ENCODE results near the gene ZBTB7C. TPM values are rescaled to one million over a fixed set of nuclear protein-coding genes. Genes with fewer than 3 reads are reported as not detected.

Gene ZBTB7C
- total and polyA plus RNA-seq, 8 donors: 3.0 to 47.8 (median 19.3) TPM

DNA sequence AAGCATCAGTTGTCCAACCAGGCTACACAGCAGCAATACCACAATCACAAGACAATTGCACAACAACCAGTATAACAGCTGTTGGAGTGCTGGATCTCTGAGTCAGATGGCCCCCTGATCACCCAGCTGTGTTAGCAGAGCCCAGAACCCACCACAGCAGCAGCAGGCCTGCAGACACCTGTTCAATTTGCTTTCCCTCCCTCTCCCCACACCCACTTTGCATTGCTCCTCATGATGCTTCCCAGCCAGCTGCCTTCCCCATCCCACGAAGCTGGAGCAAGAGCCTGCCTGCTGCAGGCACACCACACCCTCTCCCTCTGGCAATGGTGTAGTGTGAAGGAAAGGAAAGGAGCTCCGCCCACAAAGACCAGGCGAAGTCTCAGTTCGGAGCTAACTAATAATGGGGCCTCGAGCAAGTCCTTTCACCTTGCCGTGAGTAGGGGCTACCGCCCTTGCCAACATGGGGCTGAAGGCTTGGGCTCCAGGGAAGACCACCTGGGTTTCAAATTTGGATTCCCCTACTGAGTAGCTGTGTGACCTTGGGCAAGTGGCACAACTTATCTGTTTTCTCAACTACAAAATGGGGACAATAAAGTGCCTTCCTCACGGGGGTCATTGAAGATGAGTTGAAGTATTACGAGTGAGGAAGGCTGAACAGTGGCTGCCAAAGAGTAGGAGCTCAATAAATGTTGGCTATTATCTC lies 19.4 kb upstream of the ZBTB7C start:
- peaks cover 0 to 28% (median 0%) of the 10 kb centered on the region in 3 donors for H3K27me3 ChIP-seq
- intact Hi-C loops (cut with DNase I; ENCODE audit: low total_unique reads): no loop called here
- no peak for DNase-seq
- H3K36me3 ChIP-seq: no peaks in the 10 kb centered on the region
- TF ChIP-seq POLR2AphosphoS5 (IDR thresholded peaks at IDR 0.05) (no peak), POLR2A (IDR thresholded peaks at IDR 0.05) (no peak), EP300 (IDR thresholded peaks at IDR 0.05) (no peak)
- TF ChIP-seq, protein P1, sequence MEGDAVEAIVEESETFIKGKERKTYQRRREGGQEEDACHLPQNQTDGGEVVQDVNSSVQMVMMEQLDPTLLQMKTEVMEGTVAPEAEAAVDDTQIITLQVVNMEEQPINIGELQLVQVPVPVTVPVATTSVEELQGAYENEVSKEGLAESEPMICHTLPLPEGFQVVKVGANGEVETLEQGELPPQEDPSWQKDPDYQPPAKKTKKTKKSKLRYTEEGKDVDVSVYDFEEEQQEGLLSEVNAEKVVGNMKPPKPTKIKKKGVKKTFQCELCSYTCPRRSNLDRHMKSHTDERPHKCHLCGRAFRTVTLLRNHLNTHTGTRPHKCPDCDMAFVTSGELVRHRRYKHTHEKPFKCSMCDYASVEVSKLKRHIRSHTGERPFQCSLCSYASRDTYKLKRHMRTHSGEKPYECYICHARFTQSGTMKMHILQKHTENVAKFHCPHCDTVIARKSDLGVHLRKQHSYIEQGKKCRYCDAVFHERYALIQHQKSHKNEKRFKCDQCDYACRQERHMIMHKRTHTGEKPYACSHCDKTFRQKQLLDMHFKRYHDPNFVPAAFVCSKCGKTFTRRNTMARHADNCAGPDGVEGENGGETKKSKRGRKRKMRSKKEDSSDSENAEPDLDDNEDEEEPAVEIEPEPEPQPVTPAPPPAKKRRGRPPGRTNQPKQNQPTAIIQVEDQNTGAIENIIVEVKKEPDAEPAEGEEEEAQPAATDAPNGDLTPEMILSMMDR (IDR thresholded peaks at IDR 0.05): no peak
- no peak overlapping the region for H3K27ac ChIP-seq
- no peaks in the 10 kb centered on the region for H3K9me3 ChIP-seq
- no peak overlapping the region for H3K4me3 ChIP-seq
- 46 to 59% (median 55%) methylated on average over 9 of the region's 9 CpGs for WGBS, 5 donors
- no peaks in the 10 kb centered on the region for H3K4me1 ChIP-seq

DNA sequence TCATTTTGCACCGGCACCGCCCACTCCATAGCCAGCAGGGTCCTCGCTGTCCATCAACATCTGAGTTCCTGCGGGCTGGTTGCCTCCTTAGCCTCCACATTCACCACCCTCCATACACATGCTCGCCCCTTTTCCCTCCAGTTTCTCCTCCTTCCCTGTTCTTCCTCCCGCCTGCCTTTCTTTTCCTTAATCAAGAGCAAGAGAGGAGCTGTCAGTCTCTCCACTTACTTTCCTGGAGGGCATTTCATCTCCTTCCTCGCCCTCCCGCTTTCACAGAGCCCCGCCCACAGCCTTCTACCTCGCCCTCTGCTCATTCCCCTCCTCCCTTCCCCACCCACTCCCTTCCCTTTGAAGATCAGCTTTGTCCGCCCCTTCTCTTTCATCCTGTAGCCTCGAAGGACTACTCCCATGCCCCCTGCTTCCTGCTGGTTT lies 13.8 kb upstream of the ZBTB7C start:
- no peaks in the 10 kb centered on the region for H3K36me3 ChIP-seq
- 9 to 17% (median 12%) methylated on average over 12 of the region's 12 CpGs for WGBS, 5 donors
- no peak overlapping the region for H3K27ac ChIP-seq
- peaks cover 0 to 56% (median 4%) of the 10 kb centered on the region in 3 donors for H3K27me3 ChIP-seq
- intact Hi-C loops (cut with DNase I; ENCODE audit: low total_unique reads): no loop called here
- TF ChIP-seq, protein P1 (IDR thresholded peaks at IDR 0.05): no peak
- TF ChIP-seq POLR2AphosphoS5 (IDR thresholded peaks at IDR 0.05) (no peak), POLR2A (IDR thresholded peaks at IDR 0.05) (no peak)
- DNase-seq: no peak
- H3K4me3 ChIP-seq: no peak overlapping the region
- no peaks in the 10 kb centered on the region for H3K9me3 ChIP-seq
- H3K4me1 ChIP-seq: peaks cover 0 to 4% (median 0%) of the 10 kb centered on the region in 4 donors

DNA sequence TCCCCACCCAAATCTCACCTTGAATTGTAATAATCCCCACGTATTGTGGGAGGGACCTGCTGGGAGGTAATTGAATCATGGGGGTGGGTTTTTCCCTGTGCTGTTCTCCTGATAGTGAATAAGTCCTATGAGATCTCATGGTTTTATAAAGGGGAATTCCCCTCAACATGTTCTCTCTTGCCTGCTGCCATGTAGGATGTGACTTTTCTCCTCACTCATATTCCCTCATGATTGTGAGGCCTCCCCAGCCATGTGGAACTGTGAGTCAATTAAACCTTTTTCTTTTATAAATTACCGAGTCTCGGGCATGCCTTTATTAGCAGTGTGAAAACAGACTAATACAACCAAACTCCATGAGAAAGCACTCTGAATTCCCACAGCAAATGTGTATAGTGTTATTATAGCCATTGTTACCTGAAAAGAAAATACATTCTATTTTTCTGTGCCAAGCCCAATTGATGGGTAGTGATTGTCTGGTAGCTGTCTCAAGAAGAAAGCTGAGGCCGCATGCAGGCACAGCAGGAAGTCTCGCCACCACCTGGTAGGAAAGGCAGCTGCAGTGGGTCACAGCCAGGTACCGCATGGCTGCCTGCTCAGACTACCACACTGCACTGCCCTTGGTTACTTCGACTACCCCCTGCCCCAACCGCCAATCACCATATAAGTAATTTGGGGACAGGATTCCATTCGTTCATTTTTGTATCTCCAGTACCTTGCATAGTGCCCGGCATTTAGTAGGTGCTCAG lies 10.3 kb upstream of the ZBTB7C start:
- Histone ChIP-seq H3K9me3 (no peaks in the 10 kb centered on the region), H3K4me1 (peaks cover 0 to 4% (median 0%) of the 10 kb centered on the region in 4 donors), H3K27ac (no peak overlapping the region), H3K27me3 (peaks cover 0 to 61% (median 4%) of the 10 kb centered on the region in 3 donors), H3K36me3 (no peaks in the 10 kb centered on the region), H3K4me3 (no peak overlapping the region)
- TF ChIP-seq POLR2AphosphoS5 (IDR thresholded peaks at IDR 0.05): no peak
- no peak for TF ChIP-seq POLR2A (IDR thresholded peaks at IDR 0.05)
- TF ChIP-seq, protein P1 (IDR thresholded peaks at IDR 0.05): no peak
- no peak for TF ChIP-seq EP300 (IDR thresholded peaks at IDR 0.05)
- no peak for DNase-seq
- WGBS, 5 donors: 81 to 90% (median 87%) methylated on average over 10 of the region's 10 CpGs
- intact Hi-C loops (cut with DNase I; ENCODE audit: low total_unique reads): no loop called here

DNA sequence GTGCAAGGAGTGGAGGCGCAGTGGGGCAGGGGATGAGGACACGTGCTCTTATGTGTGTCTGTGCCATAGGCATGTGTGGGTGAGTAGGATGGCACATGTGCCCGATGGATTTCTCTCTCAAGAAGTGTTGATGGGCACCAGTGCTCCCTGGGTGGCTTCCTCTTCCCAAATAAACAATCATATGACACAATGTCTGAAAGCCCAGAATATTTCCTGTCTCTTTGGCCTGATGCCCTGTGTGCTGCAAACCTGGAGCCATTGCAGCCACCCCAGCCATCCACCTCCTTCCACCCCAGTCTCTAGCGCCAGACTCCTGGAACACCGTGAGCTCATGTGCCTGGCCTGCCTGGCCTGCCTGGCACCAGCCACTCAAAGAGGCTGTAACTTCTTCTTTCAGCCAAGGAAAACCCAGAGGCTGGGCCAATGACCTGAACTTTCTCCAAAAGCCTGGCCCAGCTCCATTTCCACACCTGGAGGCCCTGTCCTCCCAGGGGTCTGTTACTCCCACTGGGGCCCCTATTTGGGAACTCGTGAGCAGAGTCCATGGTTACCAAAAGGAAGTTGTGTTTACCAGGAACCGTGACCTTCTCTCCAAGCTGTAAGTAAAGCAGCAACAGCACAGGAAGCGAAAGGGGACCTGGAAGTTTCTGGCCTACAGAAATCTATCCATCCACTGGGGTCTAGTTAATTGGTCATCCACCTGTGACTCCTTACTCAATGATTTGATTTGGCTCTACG lies 9.5 kb upstream of the ZBTB7C start:
- H3K27me3 ChIP-seq: peaks cover 0 to 61% (median 4%) of the 10 kb centered on the region in 3 donors
- H3K9me3 ChIP-seq: no peaks in the 10 kb centered on the region
- H3K4me1 ChIP-seq: peaks cover 0 to 4% (median 0%) of the 10 kb centered on the region in 4 donors
- 67 to 80% (median 69%) methylated on average over 8 to 9 of the region's 9 CpGs for WGBS, 5 donors
- TF ChIP-seq, protein P1 (IDR thresholded peaks at IDR 0.05): no peak
- no peak for TF ChIP-seq POLR2A (IDR thresholded peaks at IDR 0.05)
- no peak for TF ChIP-seq POLR2AphosphoS5 (IDR thresholded peaks at IDR 0.05)
- no peak for TF ChIP-seq EP300 (IDR thresholded peaks at IDR 0.05)
- H3K4me3 ChIP-seq: no peak overlapping the region
- no peaks in the 10 kb centered on the region for H3K36me3 ChIP-seq
- intact Hi-C loops (cut with DNase I; ENCODE audit: low total_unique reads): no loop called here
- no peak overlapping the region for H3K27ac ChIP-seq
- DNase-seq: no peak
